Tibial nerve (tissue), 4 donors: ENCODE measurements around the gene DPPA5. TPM values are rescaled to one million over a fixed set of nuclear protein-coding genes. Genes with fewer than 3 reads are reported as not detected.

Source experiments
- DNase-seq, 2 donors: peaks; one replicate each; pipeline ENCODE4 v3.0.0-alpha.2; 2019; ENCODE audit warnings: low spot score in 2 of 2
- H3K27ac ChIP-seq, 4 donors: fragments of 200-600 bp; sonication (generic) in 3 of 4; one replicate each; pipeline ENCODE4 v1.5.1; 2017 to 2019; ENCODE audit warnings: mild to moderate bottlenecking in 1 of 4
- H3K27me3 ChIP-seq, 2 donors: fragments of 200-600 bp; sonication (generic) in 1 of 2; one replicate each; pipeline versions ENCODE4 v1.5.1 to v1.6.0; 2017 to 2019
- H3K36me3 ChIP-seq, 3 donors: fragments of 200-600 bp; sonication (generic); one replicate each; pipeline ENCODE4 v1.5.1; 2018 to 2019
- H3K4me1 ChIP-seq, 4 donors: fragments of 200-600 bp; sonication (generic) in 3 of 4; one replicate each; pipeline ENCODE4 v1.5.1; 2017 to 2019
- H3K4me3 ChIP-seq, 4 donors: fragments of 200-600 bp; sonication (generic) in 3 of 4; one replicate each; pipeline ENCODE4 v1.5.1; 2017 to 2019; ENCODE audit warnings: mild to moderate bottlenecking in 1 of 4, moderate library complexity in 1 of 4
- H3K9me3 ChIP-seq, 4 donors: fragments of 200-600 bp; sonication (generic) in 3 of 4; one replicate each; pipeline ENCODE4 v1.5.1; 2017 to 2019
- EP300 ChIP-seq, 2 donors: sonication (generic); formaldehyde crosslinking; IDR thresholded peaks; one replicate each; pipeline ENCODE4 v1.6.1; 2017; ENCODE audit warnings: antibody characterized with exemption in 2 of 2, mild to moderate bottlenecking in 1 of 2
- POLR2A ChIP-seq, 2 donors: fragments of 450-650 bp; IDR thresholded peaks; one replicate each; pipeline ENCODE4 v1.6.1; 2017; ENCODE audit warnings: antibody characterized with exemption in 2 of 2, mild to moderate bottlenecking in 2 of 2, moderate library complexity in 2 of 2
- WGBS, 2 donors: methylation state at CpG; one replicate each; pipeline ENCODE4 v1.1.5; 2018; 5-methylcytosine and 5-hydroxymethylcytosine counted together
- total RNA-seq, 4 donors: library from RNA; depleted of rRNA; stranded (reverse); fragments of >200 nt; gene quantifications; one replicate each; pipeline ENCODE4 v1.1.0, GENCODE V29; 2016
- TF ChIP-seq, protein P1 (sequence below), 5 experiments: fragments of 200-600 bp in 3 of 5; fragments of 450-650 bp in 2 of 5; sonication (generic) in 3 of 5; IDR thresholded peaks; one replicate each; pipeline ENCODE4 v1.5.1; 2016 to 2019; ENCODE audit warnings: antibody characterized with exemption in 5 of 5, mild to moderate bottlenecking in 3 of 5, moderate library complexity in 2 of 5

The DPPA5 gene
- total RNA-seq, 4 donors from 2014 or later: not detected

DNA sequence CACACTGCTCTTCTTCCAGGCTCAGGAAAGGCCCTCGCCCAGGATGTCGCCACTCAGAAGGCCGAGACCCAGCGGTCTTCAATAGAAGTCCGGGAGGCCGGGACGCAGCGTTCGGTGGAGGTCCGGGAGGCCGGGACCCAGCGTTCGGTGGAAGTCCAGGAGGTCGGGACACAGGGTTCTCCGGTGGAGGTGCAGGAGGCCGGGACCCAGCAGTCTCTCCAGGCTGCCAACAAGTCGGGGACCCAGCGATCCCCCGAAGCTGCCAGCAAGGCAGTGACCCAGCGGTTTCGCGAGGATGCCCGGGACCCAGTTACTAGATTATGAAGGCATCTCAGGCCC lies 9.4 kb upstream of the DPPA5 start:
- DNase-seq: no peak
- H3K9me3 ChIP-seq: peaks cover 0 to 15% (median 0%) of the 10 kb centered on the region in 4 donors
- no peak overlapping the region for H3K27ac ChIP-seq
- no peaks in the 10 kb centered on the region for H3K27me3 ChIP-seq
- TF ChIP-seq, protein P1, sequence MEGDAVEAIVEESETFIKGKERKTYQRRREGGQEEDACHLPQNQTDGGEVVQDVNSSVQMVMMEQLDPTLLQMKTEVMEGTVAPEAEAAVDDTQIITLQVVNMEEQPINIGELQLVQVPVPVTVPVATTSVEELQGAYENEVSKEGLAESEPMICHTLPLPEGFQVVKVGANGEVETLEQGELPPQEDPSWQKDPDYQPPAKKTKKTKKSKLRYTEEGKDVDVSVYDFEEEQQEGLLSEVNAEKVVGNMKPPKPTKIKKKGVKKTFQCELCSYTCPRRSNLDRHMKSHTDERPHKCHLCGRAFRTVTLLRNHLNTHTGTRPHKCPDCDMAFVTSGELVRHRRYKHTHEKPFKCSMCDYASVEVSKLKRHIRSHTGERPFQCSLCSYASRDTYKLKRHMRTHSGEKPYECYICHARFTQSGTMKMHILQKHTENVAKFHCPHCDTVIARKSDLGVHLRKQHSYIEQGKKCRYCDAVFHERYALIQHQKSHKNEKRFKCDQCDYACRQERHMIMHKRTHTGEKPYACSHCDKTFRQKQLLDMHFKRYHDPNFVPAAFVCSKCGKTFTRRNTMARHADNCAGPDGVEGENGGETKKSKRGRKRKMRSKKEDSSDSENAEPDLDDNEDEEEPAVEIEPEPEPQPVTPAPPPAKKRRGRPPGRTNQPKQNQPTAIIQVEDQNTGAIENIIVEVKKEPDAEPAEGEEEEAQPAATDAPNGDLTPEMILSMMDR (IDR thresholded peaks at IDR 0.05): no peak
- no peak overlapping the region for H3K4me3 ChIP-seq
- H3K36me3 ChIP-seq: no peaks in the 10 kb centered on the region
- no peaks in the 10 kb centered on the region for H3K4me1 ChIP-seq
- 94 to 96% methylated on average over 20 to 23 of the region's 23 CpGs for WGBS, 2 donors

DNA sequence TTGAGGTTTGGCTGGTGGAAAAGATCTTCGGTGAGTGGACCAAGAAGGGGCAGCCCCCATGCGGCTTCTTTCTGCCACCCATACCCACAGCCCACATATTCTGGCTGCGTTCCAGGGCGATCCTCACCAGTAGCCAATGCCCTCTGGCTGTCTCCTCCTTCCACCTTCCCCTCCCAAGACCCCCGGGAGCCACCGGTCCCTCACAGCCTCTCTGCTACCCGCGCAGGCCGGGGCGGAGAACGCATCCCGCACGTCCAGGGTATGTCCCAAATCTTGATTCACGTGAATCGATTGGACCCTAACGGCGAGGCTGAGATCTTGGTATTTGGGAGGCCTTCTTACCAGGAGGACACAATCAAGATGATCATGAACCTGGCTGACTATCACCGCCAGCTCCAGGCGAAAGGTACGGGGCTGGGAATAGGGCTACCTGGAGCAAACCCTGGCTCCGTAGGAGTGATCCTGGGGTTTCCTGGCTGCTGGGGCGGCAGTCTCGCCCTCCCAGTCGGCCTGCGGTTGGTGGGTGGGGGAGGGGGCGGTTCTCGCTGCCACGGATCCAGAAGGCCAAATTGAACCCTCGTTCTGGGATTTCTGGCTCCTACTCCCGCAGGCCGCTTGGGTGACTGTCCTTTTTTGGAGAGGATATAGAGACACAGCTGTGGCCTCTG lies 8.9 kb upstream of the DPPA5 start:
- H3K27me3 ChIP-seq: no peaks in the 10 kb centered on the region
- no peak overlapping the region for H3K27ac ChIP-seq
- no peaks in the 10 kb centered on the region for H3K4me1 ChIP-seq
- H3K36me3 ChIP-seq: no peaks in the 10 kb centered on the region
- peaks cover 0 to 15% (median 0%) of the 10 kb centered on the region in 4 donors for H3K9me3 ChIP-seq
- DNase-seq: no peak
- TF ChIP-seq EP300 (IDR thresholded peaks at IDR 0.05): no peak
- TF ChIP-seq, protein P1 (IDR thresholded peaks at IDR 0.05): no peak
- TF ChIP-seq POLR2A (IDR thresholded peaks at IDR 0.05): no peak
- H3K4me3 ChIP-seq: no peak overlapping the region
- WGBS, 2 donors: 95% methylated on average over 28 to 31 of the region's 31 CpGs

DNA sequence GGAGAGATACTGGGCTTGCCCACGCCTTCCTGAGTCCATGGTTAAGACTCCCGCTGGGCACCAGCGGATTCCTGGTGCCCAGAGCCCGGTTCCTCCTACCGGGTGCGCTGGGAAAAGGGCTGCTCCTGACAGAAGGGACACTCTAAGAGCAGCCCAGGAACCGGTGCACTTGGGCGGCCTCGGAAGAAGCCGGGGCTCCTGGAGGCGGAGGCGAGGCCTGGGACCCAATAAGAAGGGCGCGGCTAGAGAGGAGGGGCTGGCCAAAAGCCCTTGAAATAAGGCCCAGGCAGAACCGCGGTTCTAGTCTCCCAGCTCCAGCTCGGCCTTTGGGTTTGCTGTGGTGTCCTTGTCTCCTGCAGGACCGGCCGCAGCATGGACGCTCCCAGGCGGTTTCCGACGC lies 8.3 kb upstream of the DPPA5 start, which contains the start of gene KHDC3L:
Gene KHDC3L, plus strand, starts transcription at position 301 of the 400 bp plus-strand sequence. Its CDS starts 72 bp downstream, at position 373.
- H3K36me3 ChIP-seq: no peaks in the 10 kb centered on the region
- H3K9me3 ChIP-seq: peaks cover 0 to 15% (median 0%) of the 10 kb centered on the region in 4 donors
- H3K27ac ChIP-seq: no peak within 1 kb of the TSS
- H3K27me3 ChIP-seq: no peaks in the 10 kb centered on the region
- H3K4me1 ChIP-seq: no peaks in the 10 kb centered on the region
- WGBS, 2 donors: 87 to 92% methylated on average over 23 of the region's 23 CpGs
- H3K4me3 ChIP-seq: no peak within 1 kb of the TSS
- DNase-seq: no peak
- no peak for TF ChIP-seq POLR2A (IDR thresholded peaks at IDR 0.05)
- TF ChIP-seq EP300 (IDR thresholded peaks at IDR 0.05): no peak
- TF ChIP-seq, protein P1 (IDR thresholded peaks at IDR 0.05): no peak

DNA sequence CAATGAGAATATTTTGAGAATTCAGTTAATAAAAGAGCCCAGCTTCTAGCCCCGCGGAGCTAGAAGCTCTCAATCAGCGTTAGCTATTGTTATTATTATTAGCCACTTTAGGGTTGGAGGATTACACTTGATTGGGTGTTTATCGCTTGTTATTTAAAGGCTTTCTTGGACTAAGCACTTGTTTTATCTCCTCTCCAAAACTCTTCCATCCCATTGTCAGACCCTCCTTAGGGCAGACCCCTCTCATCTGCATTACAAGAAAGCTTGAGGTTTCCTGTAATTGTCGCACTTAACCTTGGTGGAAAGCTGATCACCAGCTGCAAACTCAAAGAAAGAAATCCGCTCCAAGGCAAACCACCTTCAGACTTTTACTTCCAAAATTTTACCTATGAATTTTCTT lies 4.8 kb downstream of the DPPA5 start:
- TF ChIP-seq, protein P1 (IDR thresholded peaks at IDR 0.05): no peak
- Histone ChIP-seq H3K4me1 (no peaks in the 10 kb centered on the region), H3K4me3 (no peak overlapping the region), H3K27ac (no peak overlapping the region), H3K27me3 (peaks cover 0 to 23% of the 10 kb centered on the region in 2 donors), H3K36me3 (no peaks in the 10 kb centered on the region), H3K9me3 (peaks cover 0 to 3% (median 0%) of the 10 kb centered on the region in 4 donors)
- no peak for DNase-seq
- WGBS, 2 donors: 20 to 21% methylated on average over 6 of the region's 6 CpGs

DNA sequence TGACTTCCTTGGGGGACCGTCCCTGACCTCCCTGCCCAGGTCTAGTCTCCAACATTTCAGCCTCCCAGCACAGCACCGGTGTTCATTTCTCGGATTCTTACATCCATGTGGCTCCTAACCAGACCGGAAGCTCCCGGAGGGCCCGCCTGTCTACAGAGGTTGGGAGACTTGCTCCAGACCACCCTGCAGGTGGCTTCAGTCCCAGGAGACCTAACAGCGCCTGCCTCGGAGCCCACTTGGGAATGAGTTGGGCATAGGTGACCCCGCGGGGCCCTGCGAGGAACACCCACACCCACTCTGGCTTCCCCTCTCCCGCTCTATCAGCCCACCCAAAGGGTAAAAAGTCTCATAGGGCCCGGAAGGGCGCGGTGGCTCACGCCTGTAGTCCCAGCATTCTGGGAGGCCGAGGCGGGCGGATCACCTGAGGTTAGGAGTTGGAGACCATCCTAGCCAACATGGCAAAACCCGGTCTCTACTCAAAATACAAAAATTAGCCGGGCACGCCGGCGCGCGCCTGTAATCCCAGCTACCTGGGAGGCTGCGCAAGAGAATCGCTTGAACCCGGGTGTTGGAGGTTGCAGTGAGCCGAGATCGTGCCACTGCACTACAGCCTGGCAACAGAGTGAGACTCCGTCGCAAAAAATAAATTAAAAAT lies 5.4 kb downstream of the DPPA5 start:
- no peak overlapping the region for H3K27ac ChIP-seq
- H3K4me3 ChIP-seq: no peak overlapping the region
- no peaks in the 10 kb centered on the region for H3K36me3 ChIP-seq
- H3K27me3 ChIP-seq: peaks cover 0 to 23% of the 10 kb centered on the region in 2 donors
- DNase-seq: no peak
- TF ChIP-seq POLR2A (IDR thresholded peaks at IDR 0.05) (no peak), EP300 (IDR thresholded peaks at IDR 0.05) (no peak)
- TF ChIP-seq, protein P1 (IDR thresholded peaks at IDR 0.05): no peak
- H3K4me1 ChIP-seq: no peaks in the 10 kb centered on the region
- no peaks in the 10 kb centered on the region for H3K9me3 ChIP-seq
- 50 to 58% methylated on average over 33 of the region's 33 CpGs for WGBS, 2 donors
